T-helper 1 cell treated with Interleukin-12 subunit alpha and Interleukin-12 subunit beta and Interleukin-4 antibody, amounts not matched to agents 30 μg/mL and 1 μg/mL, for 36 hours (primary cell): ENCODE measurements around the gene ATP8B4.

ENCODE experiments used
- H3K27ac Mint-ChIP-seq: one replicate; pipeline ENCODE4 v1.8.0; 2021; ENCODE audit warnings: mild to moderate bottlenecking, mixed read lengths
- H3K27me3 Mint-ChIP-seq: one replicate; pipeline ENCODE4 v1.8.0; 2021; ENCODE audit warnings: low read depth, mixed read lengths
- H3K36me3 Mint-ChIP-seq: one replicate; pipeline ENCODE4 v1.8.0; 2021; ENCODE audit warnings: low read depth, mixed read lengths
- H3K4me1 Mint-ChIP-seq: one replicate; pipeline ENCODE4 v1.8.0; 2021; ENCODE audit warnings: low read depth, mixed read lengths
- H3K4me3 Mint-ChIP-seq: one replicate; pipeline ENCODE4 v1.8.0; 2021; ENCODE audit warnings: mild to moderate bottlenecking, moderate library complexity, mixed read lengths
- H3K9me3 Mint-ChIP-seq: one replicate; pipeline ENCODE4 v1.8.0; 2021; ENCODE audit warnings: mixed read lengths

The ATP8B4 gene

GRCh38 chr15:49908933-49909295, 210.1 kb downstream of the ATP8B4 start:
- Mint-ChIP-seq H3K27ac (no peak overlapping the region), H3K27me3 (no peaks in the 10 kb centered on the region), H3K36me3 (peaks cover 50% of the 10 kb centered on the region), H3K4me1 (peaks cover 4% of the 10 kb centered on the region), H3K4me3 (no peak overlapping the region), H3K9me3 (peaks cover 22% of the 10 kb centered on the region)

DNA sequence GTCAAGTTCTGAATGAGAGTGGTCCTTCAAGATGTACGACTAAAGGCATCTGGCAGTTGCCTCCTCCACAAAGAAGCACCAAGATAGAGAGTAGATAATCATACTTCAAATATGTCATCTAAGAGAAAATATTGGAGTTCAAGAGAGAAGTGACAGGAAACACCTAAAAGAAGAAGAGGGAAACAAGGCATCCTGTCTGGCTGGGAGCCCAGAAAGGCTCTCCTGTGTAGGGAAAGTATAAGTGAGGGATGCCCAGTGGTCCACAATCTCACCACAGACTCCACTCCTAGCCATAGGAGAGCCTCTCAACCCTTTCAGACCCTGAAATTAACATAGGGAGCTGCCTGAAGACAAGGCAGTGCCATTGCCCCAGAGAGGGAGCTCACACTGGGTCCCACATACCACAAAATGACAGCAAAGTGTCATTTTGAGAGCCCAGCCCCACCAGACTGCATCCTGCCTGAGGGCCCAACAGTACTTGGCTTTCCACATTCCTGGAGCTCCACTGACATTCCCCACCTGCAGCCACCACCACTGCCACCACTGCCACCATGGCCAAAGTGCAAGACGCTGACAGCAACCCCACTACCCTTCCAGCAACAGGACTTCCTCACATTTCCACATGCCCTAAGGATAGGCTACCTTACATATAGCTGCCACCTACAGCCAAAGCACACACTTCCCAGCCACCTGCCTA, 210.6 kb downstream of the ATP8B4 start:
- Mint-ChIP-seq H3K4me3 (no peak overlapping the region), H3K4me1 (peaks cover 4% of the 10 kb centered on the region), H3K9me3 (peaks cover 22% of the 10 kb centered on the region), H3K27ac (no peak overlapping the region), H3K27me3 (no peaks in the 10 kb centered on the region), H3K36me3 (peaks cover 49% of the 10 kb centered on the region)

DNA sequence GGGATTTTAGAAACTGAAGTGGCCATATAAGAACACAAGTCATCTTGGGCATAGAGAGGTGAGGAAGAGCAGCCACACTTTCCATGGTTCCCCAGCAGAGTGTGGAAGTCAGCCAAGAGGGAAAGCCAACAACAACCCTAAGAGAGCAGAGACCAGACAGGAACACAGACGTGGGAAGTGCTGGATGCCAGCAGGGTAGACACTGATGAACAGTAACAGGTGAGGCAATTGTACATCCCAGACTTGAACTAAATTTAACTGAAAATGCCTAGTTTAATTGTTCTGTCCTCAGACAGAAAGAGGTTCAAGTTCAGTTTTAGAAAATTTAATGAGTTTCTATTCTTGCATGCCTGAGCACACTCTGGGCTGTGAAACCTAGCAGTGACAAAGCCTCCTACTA, 212.1 kb downstream of the ATP8B4 start:
- no peak overlapping the region for H3K4me3 Mint-ChIP-seq
- peaks cover 17% of the 10 kb centered on the region for H3K9me3 Mint-ChIP-seq
- H3K27me3 Mint-ChIP-seq = no peaks in the 10 kb centered on the region
- H3K4me1 Mint-ChIP-seq = peaks cover 6% of the 10 kb centered on the region
- no peak overlapping the region for H3K27ac Mint-ChIP-seq
- peaks cover 42% of the 10 kb centered on the region for H3K36me3 Mint-ChIP-seq

- Mint-ChIP-seq H3K36me3 (peaks cover 36% of the 10 kb centered on the region), H3K27me3 (no peaks in the 10 kb centered on the region), H3K9me3 (peaks cover 9% of the 10 kb centered on the region), H3K4me3 (no peak overlapping the region), H3K27ac (no peak overlapping the region), H3K4me1 (peaks cover 3% of the 10 kb centered on the region)
Measured at GRCh38 chr15:49905221-49905620, 213.8 kb downstream of the ATP8B4 start.

DNA sequence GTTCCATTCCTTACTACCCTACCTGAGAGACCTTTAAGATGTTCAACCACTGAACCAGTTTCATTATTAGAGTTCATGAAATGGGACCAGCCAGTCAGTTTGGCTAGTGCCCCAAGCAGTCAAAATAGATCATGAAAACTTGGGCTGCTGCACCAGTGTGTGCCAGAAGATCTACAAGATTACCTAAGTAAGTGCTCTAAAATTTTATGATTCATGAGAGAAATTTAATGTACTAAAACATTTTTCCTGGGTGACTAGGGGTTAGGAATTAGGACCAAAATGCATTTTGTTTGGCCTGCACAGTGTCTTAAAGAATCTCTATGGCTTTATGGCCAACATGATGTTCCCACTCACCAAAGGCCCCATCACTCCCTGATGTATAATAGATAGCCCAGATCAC, 214.7 kb downstream of the ATP8B4 start:
- Mint-ChIP-seq H3K36me3 (peaks cover 31% of the 10 kb centered on the region), H3K27me3 (no peaks in the 10 kb centered on the region), H3K4me1 (peaks cover 3% of the 10 kb centered on the region), H3K27ac (no peak overlapping the region), H3K4me3 (no peak overlapping the region), H3K9me3 (no peaks in the 10 kb centered on the region)

- H3K4me3 Mint-ChIP-seq = no peak overlapping the region
- H3K4me1 Mint-ChIP-seq = peaks cover 6% of the 10 kb centered on the region
- no peak overlapping the region for H3K27ac Mint-ChIP-seq
- no peaks in the 10 kb centered on the region for H3K27me3 Mint-ChIP-seq
- peaks cover 29% of the 10 kb centered on the region for H3K36me3 Mint-ChIP-seq
- H3K9me3 Mint-ChIP-seq = no peaks in the 10 kb centered on the region
Measured at GRCh38 chr15:49902685-49903501, 216.1 kb downstream of the ATP8B4 start.

GRCh38 chr15:49901996-49902684, 216.9 kb downstream of the ATP8B4 start:
- Mint-ChIP-seq H3K36me3 (peaks cover 34% of the 10 kb centered on the region), H3K4me3 (no peak overlapping the region), H3K9me3 (no peaks in the 10 kb centered on the region), H3K4me1 (peaks cover 6% of the 10 kb centered on the region), H3K27ac (no peak overlapping the region), H3K27me3 (no peaks in the 10 kb centered on the region)

- no peaks in the 10 kb centered on the region for H3K9me3 Mint-ChIP-seq
- H3K27ac Mint-ChIP-seq = no peak overlapping the region
- no peaks in the 10 kb centered on the region for H3K27me3 Mint-ChIP-seq
- H3K4me1 Mint-ChIP-seq = peaks cover 6% of the 10 kb centered on the region
- no peak overlapping the region for H3K4me3 Mint-ChIP-seq
- peaks cover 33% of the 10 kb centered on the region for H3K36me3 Mint-ChIP-seq
Measured at GRCh38 chr15:49901321-49901720, 217.7 kb downstream of the ATP8B4 start.

DNA sequence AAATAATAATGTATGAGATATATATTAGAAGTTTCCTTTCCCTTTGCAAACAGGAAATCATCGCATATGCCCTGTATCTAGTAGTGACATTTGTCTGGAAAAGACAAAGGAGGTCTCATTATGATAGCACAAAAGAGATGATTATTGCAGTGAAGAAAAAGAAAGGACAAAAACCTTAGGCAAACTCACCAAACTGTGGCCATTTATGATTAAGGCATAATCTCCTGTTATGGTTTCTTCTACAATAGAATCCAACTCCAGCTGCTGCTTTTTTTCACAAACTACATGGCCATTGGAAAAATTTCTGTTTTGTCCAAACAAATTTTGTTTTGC, 218.2 kb downstream of the ATP8B4 start:
- Mint-ChIP-seq H3K9me3 (no peaks in the 10 kb centered on the region), H3K27ac (no peak overlapping the region), H3K27me3 (no peaks in the 10 kb centered on the region), H3K36me3 (peaks cover 36% of the 10 kb centered on the region), H3K4me1 (peaks cover 6% of the 10 kb centered on the region), H3K4me3 (no peak overlapping the region)

DNA sequence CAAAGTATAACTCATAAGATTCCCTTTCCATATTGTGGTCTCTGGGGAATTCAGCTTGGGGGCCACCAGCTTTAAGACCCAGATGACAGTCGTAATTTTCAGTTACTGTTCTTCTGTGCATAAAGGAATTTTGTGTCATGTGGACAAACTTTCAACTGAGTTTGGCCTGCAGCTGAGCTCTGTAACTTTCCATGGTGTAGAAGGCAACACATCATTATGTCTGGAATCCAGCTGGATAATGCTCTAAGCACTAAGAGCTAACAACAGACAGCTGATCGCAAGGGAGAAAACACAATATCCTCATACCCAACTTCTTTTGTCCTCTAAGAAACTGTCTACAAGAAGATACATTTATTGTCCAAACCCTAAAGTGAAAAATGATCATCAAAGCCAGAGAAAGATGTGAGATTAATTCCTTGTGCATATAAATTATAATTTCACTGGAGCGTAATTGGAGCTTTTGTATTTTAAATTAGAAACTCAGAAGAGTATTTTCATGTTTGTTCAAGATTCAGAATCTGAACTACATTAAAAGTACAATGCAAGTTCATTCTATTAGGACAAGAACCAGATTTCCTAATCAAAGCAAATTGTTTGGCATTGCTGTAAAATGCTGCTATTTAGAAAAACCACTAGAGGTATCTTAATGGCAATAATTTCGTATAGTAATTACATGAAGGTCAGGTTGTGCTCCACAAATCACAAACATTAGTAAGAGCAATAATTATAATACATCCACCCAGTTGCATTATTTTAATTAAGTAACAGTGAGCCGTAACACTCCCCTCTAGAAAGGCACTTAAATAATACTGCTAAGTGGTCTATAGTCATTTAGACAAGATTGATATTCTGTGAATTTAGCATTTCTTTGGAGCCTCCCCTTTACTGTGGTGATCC, 218.8 kb downstream of the ATP8B4 start:
- Mint-ChIP-seq H3K27me3 (no peaks in the 10 kb centered on the region), H3K36me3 (peaks cover 39% of the 10 kb centered on the region), H3K27ac (no peak overlapping the region), H3K9me3 (no peaks in the 10 kb centered on the region), H3K4me1 (peaks cover 6% of the 10 kb centered on the region), H3K4me3 (no peak overlapping the region)

DNA sequence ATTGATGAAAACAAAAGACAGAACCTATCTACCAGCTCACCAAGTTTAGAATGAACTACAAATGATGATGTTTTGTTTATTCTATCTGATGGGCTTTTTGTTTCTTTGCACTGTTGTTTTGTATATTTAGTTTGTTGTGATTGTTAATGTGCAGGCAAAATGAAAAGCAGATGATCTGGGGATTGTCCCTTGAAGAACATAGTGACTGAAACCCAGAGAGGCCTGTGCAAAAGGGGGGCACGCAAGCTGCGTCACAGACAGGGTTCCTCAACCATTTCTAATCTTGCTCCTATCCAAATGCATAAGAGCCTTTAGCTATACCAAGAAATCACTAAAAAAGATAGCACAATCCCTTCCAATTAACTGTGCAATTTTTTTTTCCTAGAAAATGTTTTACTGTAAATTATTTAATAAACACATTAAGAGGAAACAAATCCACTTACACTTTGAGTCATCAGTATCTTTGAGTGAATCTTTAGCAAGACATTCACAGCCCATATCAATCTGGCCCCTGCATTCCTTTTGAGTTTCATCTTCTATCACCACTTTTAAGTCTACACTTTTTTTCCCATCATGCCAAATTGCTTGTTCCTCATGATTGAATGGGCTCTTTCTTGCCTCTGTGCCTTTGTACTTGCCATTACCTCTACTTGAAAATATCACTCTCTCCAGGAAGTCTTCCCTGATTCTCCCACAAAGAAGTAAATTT, 220.3 kb downstream of the ATP8B4 start:
- Mint-ChIP-seq H3K27ac (no peak overlapping the region), H3K9me3 (no peaks in the 10 kb centered on the region), H3K36me3 (peaks cover 41% of the 10 kb centered on the region), H3K27me3 (no peaks in the 10 kb centered on the region), H3K4me3 (no peak overlapping the region), H3K4me1 (peaks cover 6% of the 10 kb centered on the region)

DNA sequence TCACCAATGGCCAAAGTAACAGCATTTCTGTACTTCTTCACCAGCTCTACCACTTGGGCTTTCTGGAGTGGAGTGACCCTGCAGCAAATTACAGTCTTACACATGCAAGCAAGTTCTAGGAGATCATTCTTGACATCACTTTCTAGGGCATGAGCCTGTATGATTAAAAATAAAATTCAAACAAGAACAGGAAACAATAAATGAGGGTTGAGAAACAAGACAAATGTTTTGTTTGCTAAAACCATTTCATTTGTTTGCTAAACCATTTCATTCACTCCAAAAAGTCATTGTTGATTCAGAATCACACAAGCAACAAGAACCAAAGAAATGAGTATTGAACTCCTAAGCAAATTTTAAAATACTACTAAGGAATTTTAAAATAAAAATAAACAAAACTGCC, 220.9 kb downstream of the ATP8B4 start:
- peaks cover 41% of the 10 kb centered on the region for H3K36me3 Mint-ChIP-seq
- H3K4me1 Mint-ChIP-seq = peaks cover 6% of the 10 kb centered on the region
- no peak overlapping the region for H3K27ac Mint-ChIP-seq
- H3K4me3 Mint-ChIP-seq = no peak overlapping the region
- no peaks in the 10 kb centered on the region for H3K27me3 Mint-ChIP-seq
- H3K9me3 Mint-ChIP-seq = no peaks in the 10 kb centered on the region

DNA sequence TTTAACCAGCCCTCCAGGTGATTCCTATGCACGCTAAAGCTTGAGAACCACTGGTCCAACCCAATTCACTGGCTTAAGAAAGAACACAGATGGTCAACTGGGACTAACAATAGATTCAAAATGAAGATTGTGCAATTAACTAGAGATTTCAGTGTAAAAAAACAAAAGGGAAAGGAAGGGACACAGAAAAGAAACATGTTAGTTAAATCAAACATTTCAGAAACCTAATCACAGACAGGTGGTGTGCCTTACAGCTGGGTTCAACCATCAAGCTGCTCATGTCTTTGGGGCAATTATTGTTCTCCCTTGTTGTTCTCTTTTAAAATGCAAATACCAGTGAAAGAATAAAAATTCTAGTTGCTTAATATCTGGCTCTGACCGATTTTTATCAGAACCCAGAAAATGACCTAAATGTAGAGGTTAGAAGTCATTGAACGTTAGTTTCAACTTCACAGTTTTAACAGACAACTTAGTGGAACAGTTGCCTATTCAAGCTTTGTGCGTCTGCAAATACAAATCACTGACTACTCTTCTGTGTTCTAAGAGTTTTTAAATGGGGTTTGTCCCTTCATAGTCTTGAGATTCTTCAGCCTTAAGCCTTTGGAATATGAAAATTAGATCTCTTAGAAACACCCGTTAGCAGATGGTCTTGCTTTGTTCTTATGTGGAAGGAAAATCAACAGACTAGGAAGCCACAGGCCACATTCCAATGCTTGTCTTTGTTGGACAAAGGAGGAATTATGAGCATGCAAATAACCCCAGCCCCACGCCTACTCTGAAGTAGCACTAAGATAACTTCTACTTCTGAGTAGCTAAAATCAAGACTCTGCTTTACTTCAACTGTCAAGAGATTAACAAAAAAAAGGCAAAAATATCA, 223.4 kb downstream of the ATP8B4 start:
- Mint-ChIP-seq H3K4me1 (peaks cover 3% of the 10 kb centered on the region), H3K27me3 (no peaks in the 10 kb centered on the region), H3K27ac (no peak overlapping the region), H3K36me3 (peaks cover 45% of the 10 kb centered on the region), H3K4me3 (no peak overlapping the region), H3K9me3 (no peaks in the 10 kb centered on the region)
